CD14-positive monocyte (primary cell): ENCODE data around the gene RBFOX2. TPM values are rescaled to one million over a fixed set of nuclear protein-coding genes. Genes with fewer than 3 reads are reported as not detected.

Experiments used
- DNase-seq, 3 donors: peaks; one replicate each; pipeline ENCODE4 v3.0.0-alpha.2; 2011 to 2022
- H2AFZ ChIP-seq: 2 replicates; pipeline ENCODE4 v1.6.0; 2012; ENCODE audit warnings: mild to moderate bottlenecking, low read depth, low read length, inconsistent platforms; ENCODE audit not compliant: insufficient read depth, poor library complexity, severe bottlenecking
- H3K27ac ChIP-seq, 2 donors: 1 replicate in 1 of 2; 2 replicates in 1 of 2; pipeline ENCODE4 v1.5.1; 2012 to 2013; ENCODE audit warnings: low read length in 2 of 2, control low read depth in 1 of 2, inconsistent platforms in 1 of 2, low read depth in 1 of 2, mild to moderate bottlenecking in 1 of 2
- H3K27me3 ChIP-seq, 2 donors: one replicate each; pipeline versions ENCODE4 v1.6.0 to v1.6.1; 2011 to 2013; ENCODE audit warnings: low read length in 2 of 2; ENCODE audit not compliant: control insufficient read depth in 2 of 2, insufficient read depth in 2 of 2
- H3K36me3 ChIP-seq, 2 donors: replicated peaks in 1 of 2; 1 replicate in 1 of 2; 2 replicates in 1 of 2; pipeline versions ENCODE4 v1.5.1 to v1.6.1; 2012 to 2013; ENCODE audit warnings: low read length in 2 of 2, control low read depth in 1 of 2, inconsistent platforms in 1 of 2, mild to moderate bottlenecking in 1 of 2; ENCODE audit not compliant: insufficient read depth in 2 of 2, control insufficient read depth in 1 of 2
- H3K4me1 ChIP-seq, 2 donors: 1 replicate in 1 of 2; 2 replicates in 1 of 2; pipeline versions ENCODE4 v1.5.1 to v1.6.1; 2012 to 2013; ENCODE audit warnings: low read length in 2 of 2, control low read depth in 1 of 2, inconsistent platforms in 1 of 2, mild to moderate bottlenecking in 1 of 2, moderate library complexity in 1 of 2; ENCODE audit not compliant: insufficient read depth in 2 of 2, control insufficient read depth in 1 of 2
- H3K4me2 ChIP-seq: replicated peaks from 2 replicates; pipeline ENCODE3; 2012; ENCODE audit warnings: low read length, moderate library complexity, mild to moderate bottlenecking; ENCODE audit not compliant: poor library complexity, severe bottlenecking; ENCODE audit errors: extremely low read depth
- H3K4me3 ChIP-seq, 3 experiments: fragments of 200-600 bp in 1 of 3; sonication (generic) in 1 of 3; replicated peaks in 1 of 3; 1 replicate in 2 of 3; 2 replicates in 1 of 3; pipeline ENCODE4 v1.5.1; 2011 to 2013; ENCODE audit warnings: low read length in 3 of 3, mild to moderate bottlenecking in 3 of 3, control low read depth in 2 of 3, low read depth in 2 of 3, inconsistent platforms in 1 of 3, moderate library complexity in 1 of 3
- H3K79me2 ChIP-seq: 2 replicates; pipeline ENCODE4 v1.6.0; 2012; ENCODE audit warnings: mild to moderate bottlenecking, control low read depth, inconsistent platforms, low read length, moderate library complexity; ENCODE audit not compliant: insufficient read depth
- H3K9ac ChIP-seq: 2 replicates; pipeline ENCODE4 v1.6.0; 2017; ENCODE audit warnings: low read length, mild to moderate bottlenecking; ENCODE audit not compliant: insufficient read depth, poor library complexity, severe bottlenecking
- H3K9me3 ChIP-seq, 2 donors: replicated peaks in 1 of 2; 1 replicate in 1 of 2; 2 replicates in 1 of 2; pipeline versions ENCODE4 v1.5.1 to v1.6.1; 2012 to 2013; ENCODE audit warnings: low read length in 2 of 2, control low read depth in 1 of 2; ENCODE audit not compliant: control insufficient read depth in 1 of 2, insufficient read depth in 1 of 2
- H4K20me1 ChIP-seq: 2 replicates; pipeline ENCODE4 v1.6.0; 2012; ENCODE audit warnings: mild to moderate bottlenecking, low read length, control low read depth, moderate library complexity; ENCODE audit not compliant: insufficient read depth
- H3K27ac Mint-ChIP-seq, 7 donors: one replicate each; pipeline ENCODE4 v1.8.0; 2020; ENCODE audit warnings: mild to moderate bottlenecking in 7 of 7, mixed read lengths in 7 of 7, moderate library complexity in 6 of 7, inconsistent platforms in 2 of 7
- H3K27me3 Mint-ChIP-seq, 3 donors: one replicate each; pipeline ENCODE4 v1.8.0; 2021 to 2022; ENCODE audit warnings: low read depth in 3 of 3, mild to moderate bottlenecking in 3 of 3, mixed read lengths in 3 of 3, moderate library complexity in 3 of 3, inconsistent platforms in 1 of 3
- H3K36me3 Mint-ChIP-seq, 2 donors: one replicate each; pipeline ENCODE4 v1.8.0; 2020; ENCODE audit warnings: mixed read lengths in 2 of 2, inconsistent platforms in 1 of 2, mild to moderate bottlenecking in 1 of 2
- H3K4me1 Mint-ChIP-seq: one replicate; pipeline ENCODE4 v1.8.0; 2020; ENCODE audit warnings: mild to moderate bottlenecking, mixed read lengths
- H3K4me3 Mint-ChIP-seq, 2 donors: one replicate each; pipeline ENCODE4 v1.8.0; 2020; ENCODE audit warnings: mild to moderate bottlenecking in 2 of 2, mixed read lengths in 2 of 2, moderate library complexity in 1 of 2
- H3K9me3 Mint-ChIP-seq, 7 donors: one replicate each; pipeline ENCODE4 v1.8.0; 2020 to 2022; ENCODE audit warnings: mixed read lengths in 7 of 7, mild to moderate bottlenecking in 6 of 7, moderate library complexity in 6 of 7, inconsistent platforms in 2 of 7
- CTCF ChIP-seq: fragments of 200-600 bp; IDR thresholded peaks from one replicate; pipeline ENCODE4 v1.8.0; 2022; ENCODE audit warnings: antibody characterized with exemption, mild to moderate bottlenecking
- WGBS: methylation state at CpG from one replicate; pipeline ENCODE4 v1.1.5; 2013; ENCODE audit warnings: missing lambda C conversion rate; ENCODE audit not compliant: insufficient coverage; 5-methylcytosine and 5-hydroxymethylcytosine counted together
- intact Hi-C, 2 donors: fragments of 100-400 bp; cut with micrococcal nuclease; formaldehyde crosslinking; loops; one replicate each; pipeline versions ENCODE4 v1.15.0 to v1.15.1; 2023
- polyA plus RNA-seq, 3 donors: library from polyadenylated mRNA; depleted of rRNA in 1 of 3; unstranded in 2 of 3; stranded (reverse) in 1 of 3; fragments of 300-500 nt in 2 of 3; fragments of >200 nt in 1 of 3; fragmentation: Illumina TruSeq in 2 of 3; gene quantifications; 1 replicate in 2 of 3; 2 replicates in 1 of 3; pipeline ENCODE4 v1.2.3, GENCODE V29; 2012 to 2021

The RBFOX2 gene
- polyA plus RNA-seq, 3 donors, result not detected

GRCh38 chr22:35921044-35921443 lies 107.6 kb downstream of the RBFOX2 start:
- Histone ChIP-seq H3K4me2 (no peak overlapping the region), H3K36me3 (no peaks in the 10 kb centered on the region), H3K27ac (no peak overlapping the region), H3K79me2 (no peaks in the 10 kb centered on the region), H3K4me3 (no peak overlapping the region), H3K27me3 (no peaks in the 10 kb centered on the region), H4K20me1 (no peaks in the 10 kb centered on the region), H2AFZ (no peak overlapping the region), H3K9ac (no peak overlapping the region), H3K4me1 (no peaks in the 10 kb centered on the region), H3K9me3 (no peaks in the 10 kb centered on the region)
- Mint-ChIP-seq H3K4me1 (peaks cover 3% of the 10 kb centered on the region), H3K36me3 (no peaks in the 10 kb centered on the region), H3K4me3 (no peak overlapping the region), H3K9me3 (no peaks in the 10 kb centered on the region), H3K27ac (no peak overlapping the region), H3K27me3 (peaks cover 0 to 2% (median 0%) of the 10 kb centered on the region in 3 donors)
- TF ChIP-seq CTCF, result no peak
- intact Hi-C loops, result no loop called here
- WGBS, result no CpG with 5 or more reads among the region's 2 CpGs
- no peak for DNase-seq

GRCh38 chr22:35919002-35919542 lies 109.6 kb downstream of the RBFOX2 start:
- Mint-ChIP-seq H3K36me3 (no peaks in the 10 kb centered on the region), H3K9me3 (no peaks in the 10 kb centered on the region), H3K4me3 (no peak overlapping the region), H3K4me1 (peaks cover 22% of the 10 kb centered on the region), H3K27me3 (peaks cover 0 to 2% (median 1%) of the 10 kb centered on the region in 3 donors), H3K27ac (no peak overlapping the region)
- H3K27ac ChIP-seq, result no peak overlapping the region
- H3K79me2 ChIP-seq, result no peaks in the 10 kb centered on the region
- H3K36me3 ChIP-seq, result no peaks in the 10 kb centered on the region
- no peaks in the 10 kb centered on the region for H3K27me3 ChIP-seq
- no peak overlapping the region for H3K9ac ChIP-seq
- WGBS, result 95% methylated on average over 8 of the region's 8 CpGs
- no peak for TF ChIP-seq CTCF
- no peaks in the 10 kb centered on the region for H3K9me3 ChIP-seq
- DNase-seq, result no peak
- H2AFZ ChIP-seq, result peak overlapping the region; percentile 1
- H3K4me3 ChIP-seq, result no peak overlapping the region
- H3K4me2 ChIP-seq, result no peak overlapping the region
- intact Hi-C loops, result loop anchor here in 1 of 2 donors (10.0 kb wide), 1 partner anchor 284 kb away; no protein-coding TSS in a partner anchor
- no peaks in the 10 kb centered on the region for H4K20me1 ChIP-seq
- peaks cover 15 to 16% of the 10 kb centered on the region in 2 donors for H3K4me1 ChIP-seq
